HEK293T (cell line): ENCODE measurements around the gene KMT2C.
A peak's percentile ranks its signal among the peaks of the same experiment; 100 is the strongest.
"Not testable (repeated sequence)": the region's sequence is repeated elsewhere in the genome, so short reads cannot be mapped to it uniquely, and the experiment has no call there.

ENCODE experiments used
- CTCF ChIA-PET: fragments of 350-600 bp; formaldehyde crosslinking; extraction: SDS; loops from one replicate; lab custom pipeline; 2021; ENCODE audit warnings: antibody characterized with exemption, inconsistent platforms; lab: Yijun Ruan, JAX
- POLR2A ChIA-PET: fragments of 350-600 bp; formaldehyde crosslinking; extraction: SDS; loops from one replicate; lab custom pipeline; 2020; ENCODE audit warnings: antibody characterized with exemption, inconsistent platforms; lab: Yijun Ruan, JAX
- DNase-seq: peaks from one replicate; pipeline ENCODE4 v3.0.0; 2012; ENCODE audit warnings: mixed read lengths; ENCODE audit errors: extremely low spot score
- ARNT ChIP-seq: fragments of 450-650 bp; IDR thresholded peaks from 2 replicates; pipeline ENCODE4 v1.6.1; 2017; ENCODE audit warnings: mild to moderate bottlenecking
- BHLHE40 ChIP-seq: fragments of 450-650 bp; IDR thresholded peaks from 2 replicates; pipeline ENCODE4 v1.6.1; 2016; ENCODE audit warnings: mild to moderate bottlenecking, moderate library complexity, borderline replicate concordance
- CTBP1 ChIP-seq: fragments of 450-650 bp; IDR thresholded peaks from 2 replicates; pipeline ENCODE4 v1.6.1; 2016; ENCODE audit warnings: borderline replicate concordance
- ELF4 ChIP-seq: fragments of 450-650 bp; IDR thresholded peaks from 2 replicates; pipeline ENCODE4 v1.6.1; 2017; ENCODE audit warnings: antibody characterized with exemption
- FOXA1 ChIP-seq: fragments of 450-650 bp; IDR thresholded peaks from 2 replicates; pipeline ENCODE4 v1.6.1; 2016; ENCODE audit warnings: mild to moderate bottlenecking
- FOXK2 ChIP-seq: fragments of 450-650 bp; IDR thresholded peaks from 2 replicates; pipeline ENCODE4 v1.6.1; 2016; ENCODE audit warnings: mild to moderate bottlenecking
- FOXM1 ChIP-seq: fragments of 450-650 bp; IDR thresholded peaks from 2 replicates; pipeline ENCODE4 v1.6.1; 2017; ENCODE audit warnings: mild to moderate bottlenecking, borderline replicate concordance
- HDGF ChIP-seq: fragments of 450-650 bp; IDR thresholded peaks from 2 replicates; pipeline ENCODE4 v1.6.1; 2017; ENCODE audit warnings: antibody characterized with exemption, borderline replicate concordance
- L3MBTL2 ChIP-seq: fragments of 450-650 bp; conservative IDR thresholded peaks from 2 replicates; pipeline ENCODE4 v1.6.1; 2016; ENCODE audit warnings: mild to moderate bottlenecking
- LEF1 ChIP-seq: fragments of 450-650 bp; IDR thresholded peaks from 2 replicates; pipeline ENCODE4 v1.6.1; 2017; ENCODE audit warnings: mild to moderate bottlenecking, borderline replicate concordance
- NFRKB ChIP-seq: fragments of 450-650 bp; IDR thresholded peaks from 2 replicates; pipeline ENCODE4 v1.6.1; 2016; ENCODE audit warnings: mild to moderate bottlenecking, moderate library complexity
- SP1 ChIP-seq: fragments of 450-650 bp; IDR thresholded peaks from 2 replicates; pipeline ENCODE4 v1.6.1; 2017
- SUZ12 ChIP-seq: fragments of 450-650 bp; IDR thresholded peaks from 2 replicates; pipeline ENCODE4 v1.6.1; 2016; ENCODE audit warnings: mild to moderate bottlenecking
- TARDBP ChIP-seq: fragments of 450-650 bp; IDR thresholded peaks from 2 replicates; pipeline ENCODE4 v1.6.1; 2016
- ZNF384 ChIP-seq: fragments of 450-650 bp; IDR thresholded peaks from 2 replicates; pipeline ENCODE4 v1.6.1; 2016
- TF ChIP-seq, protein P1 (sequence below): fragments of 450-650 bp; IDR thresholded peaks from 2 replicates; pipeline ENCODE4 v1.6.1; 2016

Gene KMT2C

GRCh38 chr7:152414779-152415178 is 21.0 kb downstream of the KMT2C start:
- ChIA-PET POLR2A (no interaction called here), CTCF (no interaction called here)
- DNase-seq, result no peak
- no peak for TF ChIP-seq ZNF384
- no peak for TF ChIP-seq BHLHE40
- no peak for TF ChIP-seq ARNT
- TF ChIP-seq FOXM1, result no peak
- no peak for TF ChIP-seq SUZ12
- no peak for TF ChIP-seq HDGF
- TF ChIP-seq NFRKB, result no peak
- TF ChIP-seq ELF4, result no peak
- no peak for TF ChIP-seq TARDBP

GRCh38 chr7:152411389-152411788 is 24.4 kb downstream of the KMT2C start:
- POLR2A ChIA-PET, result no interaction called here
- DNase-seq, result peak; percentile 63
- TF ChIP-seq FOXA1, result no peak
- TF ChIP-seq HDGF, result no peak
- peak; percentile 53 for TF ChIP-seq L3MBTL2
- CTCF ChIA-PET, result no interaction called here

DNA sequence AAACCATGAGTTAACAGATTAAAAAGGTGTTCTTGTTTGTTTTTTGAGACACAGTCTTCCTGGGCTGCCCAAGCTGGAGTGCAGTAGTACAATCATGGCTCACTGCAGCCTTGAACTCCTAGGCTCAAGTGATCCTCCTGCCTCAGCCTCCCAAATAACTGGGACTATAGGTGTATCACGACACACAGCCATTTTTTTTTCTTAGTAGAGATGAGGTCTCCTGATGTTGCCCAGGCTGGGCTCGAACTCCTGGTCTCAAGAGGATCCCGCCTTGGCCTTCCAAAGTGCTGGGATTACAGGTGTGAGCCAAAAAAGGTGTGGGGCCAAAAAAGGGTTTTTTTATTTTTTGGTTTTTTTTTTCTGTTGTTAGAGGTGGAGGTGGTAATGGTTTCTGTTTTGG is 29.3 kb downstream of the KMT2C start:
- CTCF ChIA-PET, result no interaction called here
- no peak for TF ChIP-seq FOXA1
- POLR2A ChIA-PET, result no interaction called here
- no peak for DNase-seq

DNA sequence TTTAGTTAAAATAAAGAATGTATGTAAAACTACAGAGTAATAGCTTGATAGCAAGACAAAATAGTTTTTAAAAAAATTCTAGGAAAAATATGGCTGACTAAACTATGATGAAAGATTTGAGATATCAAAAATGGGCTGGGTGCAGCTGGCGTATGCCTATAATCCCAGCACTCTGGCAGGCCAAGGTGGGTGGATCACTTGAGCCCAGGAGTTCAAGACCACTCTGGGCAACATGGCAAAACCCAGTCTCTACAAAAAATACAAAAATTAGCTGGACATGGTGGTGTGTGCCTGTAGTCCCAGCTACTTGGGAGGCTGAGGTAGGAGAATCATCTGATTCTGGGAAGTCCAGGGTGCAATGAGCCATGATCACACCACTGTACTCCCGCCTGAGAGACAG is 29.8 kb downstream of the KMT2C start:
- POLR2A ChIA-PET, DNase-seq: not testable (repeated sequence)
- CTCF ChIA-PET, result interaction anchor here (0.6 kb wide), 1 partner anchor 14 kb away, joined by 5 read pairs; no protein-coding TSS in a partner anchor

- CTCF ChIA-PET, result interaction anchor here (1.7 kb wide), 1 partner anchor 9 kb away, joined by 3 read pairs; no protein-coding TSS in a partner anchor
- TF ChIP-seq, protein P1, sequence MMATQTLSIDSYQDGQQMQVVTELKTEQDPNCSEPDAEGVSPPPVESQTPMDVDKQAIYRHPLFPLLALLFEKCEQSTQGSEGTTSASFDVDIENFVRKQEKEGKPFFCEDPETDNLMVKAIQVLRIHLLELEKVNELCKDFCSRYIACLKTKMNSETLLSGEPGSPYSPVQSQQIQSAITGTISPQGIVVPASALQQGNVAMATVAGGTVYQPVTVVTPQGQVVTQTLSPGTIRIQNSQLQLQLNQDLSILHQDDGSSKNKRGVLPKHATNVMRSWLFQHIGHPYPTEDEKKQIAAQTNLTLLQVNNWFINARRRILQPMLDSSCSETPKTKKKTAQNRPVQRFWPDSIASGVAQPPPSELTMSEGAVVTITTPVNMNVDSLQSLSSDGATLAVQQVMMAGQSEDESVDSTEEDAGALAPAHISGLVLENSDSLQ, result no peak
- TF ChIP-seq BHLHE40 (no peak), FOXA1 (no peak), TARDBP (no peak), FOXK2 (no peak), L3MBTL2 (no peak), NFRKB (no peak), LEF1 (no peak), ELF4 (no peak), HDGF (no peak), ARNT (no peak), ZNF384 (no peak), FOXM1 (no peak), CTBP1 (no peak), SP1 (no peak), SUZ12 (no peak)
- DNase-seq, result no peak
- POLR2A ChIA-PET, result no interaction called here
Observed at GRCh38 chr7:152403726-152404125, 32.1 kb downstream of the KMT2C start.

GRCh38 chr7:152402384-152403250 is 33.2 kb downstream of the KMT2C start:
- DNase-seq, result no peak
- TF ChIP-seq ZNF384 (0 out of 2 replicates have a peak, but pooled peaks have one; percentile 22), FOXK2 (no peak)
- ChIA-PET CTCF (no interaction called here), POLR2A (no interaction called here)

DNA sequence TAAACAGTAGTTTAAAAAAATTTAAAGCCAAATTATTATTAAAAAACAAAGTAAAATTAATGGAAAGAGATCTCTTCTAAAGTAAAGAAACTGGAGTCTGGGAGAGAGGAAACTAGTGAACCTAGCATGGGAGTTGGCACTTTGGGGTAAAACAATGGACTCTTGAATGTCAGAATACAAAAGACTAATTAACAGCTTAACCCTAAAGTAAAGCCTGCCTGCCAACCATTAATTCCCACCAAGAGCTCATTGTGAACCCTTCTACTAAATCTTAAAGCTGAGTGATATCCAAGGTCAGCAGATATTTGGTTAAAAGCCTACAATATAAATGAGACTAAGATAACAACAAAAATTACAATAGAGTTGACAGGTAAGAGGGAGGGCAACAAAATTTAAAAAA is 36.5 kb downstream of the KMT2C start:
- no peak for DNase-seq
- TF ChIP-seq LEF1, result no peak
- no peak for TF ChIP-seq ARNT
- no peak for TF ChIP-seq ZNF384
- no peak for TF ChIP-seq NFRKB
- no peak for TF ChIP-seq FOXA1
- POLR2A ChIA-PET, result no interaction called here
- CTCF ChIA-PET, result no interaction called here

DNA sequence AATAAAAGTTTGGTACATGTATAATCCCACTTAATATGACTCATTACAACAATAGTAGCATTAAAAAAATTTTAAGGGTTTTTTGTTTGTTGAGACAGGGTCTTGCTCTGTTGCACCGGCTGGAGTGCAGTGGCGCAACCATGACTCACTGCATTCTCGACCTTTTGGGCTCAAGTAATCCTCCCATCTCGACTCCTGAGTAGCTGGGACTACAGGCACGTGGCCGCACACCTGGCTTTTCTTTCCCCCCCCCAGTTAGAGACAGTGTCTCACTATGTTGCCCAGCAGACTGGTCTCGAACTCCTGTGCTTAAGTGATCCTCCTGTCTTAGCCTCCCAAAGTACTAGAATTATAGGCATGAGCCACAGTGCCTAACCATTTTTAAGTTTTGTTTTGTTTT is 40.7 kb downstream of the KMT2C start:
- CTCF ChIA-PET, result interaction anchor here (1.4 to 1.5 kb wide), 3 partner anchors 10 to 53 kb away, joined by 3 to 7 read pairs (median 7); no protein-coding TSS in a partner anchor

More for the DNA sequence above, 40.7 kb downstream of the KMT2C start:
- no peak for DNase-seq
- POLR2A ChIA-PET, result no interaction called here
- TF ChIP-seq FOXM1 (no peak), LEF1 (no peak), ARNT (no peak), NFRKB (no peak), ELF4 (no peak), FOXA1 (no peak), FOXK2 (no peak), ZNF384 (no peak), SUZ12 (no peak)
- TF ChIP-seq, protein P1, result no peak
